Astrocyte (in vitro differentiated cells and primary cell): Measurements from ENCODE around the gene NCAM1. TPM values are rescaled to one million over a fixed set of nuclear protein-coding genes. Genes with fewer than 3 reads are reported as not detected.
A peak's percentile ranks its signal among the peaks of the same experiment; 100 is the strongest.

ENCODE experiments used
- DNase-seq: peaks from one replicate; pipeline ENCODE4 v3.0.0-alpha.2; 2010; ENCODE audit warnings: low read depth
- FAIRE-seq: peaks from 2 replicates; lab custom pipeline; 2011; peaks lifted over from hg19 to GRCh38; lab: Jason Lieb, UNC
- H2AFZ ChIP-seq: 2 replicates; pipeline ENCODE4 v1.6.0; 2012; ENCODE audit warnings: low read depth, low read length, inconsistent platforms
- H3K27ac ChIP-seq: 2 replicates; pipeline ENCODE4 v1.5.1; 2011; ENCODE audit warnings: low read depth, low read length, inconsistent platforms
- H3K27me3 ChIP-seq: 2 replicates; pipeline ENCODE4 v1.6.0; 2011; ENCODE audit warnings: low read length, inconsistent platforms; ENCODE audit not compliant: insufficient read depth
- H3K36me3 ChIP-seq: 2 replicates; pipeline ENCODE4 v1.5.1; 2011; ENCODE audit warnings: low read length, inconsistent platforms; ENCODE audit not compliant: insufficient read depth
- H3K4me1 ChIP-seq: 2 replicates; pipeline ENCODE4 v1.5.1; 2011; ENCODE audit warnings: low read length, inconsistent platforms; ENCODE audit not compliant: insufficient read depth
- H3K4me2 ChIP-seq: 2 replicates; pipeline ENCODE4 v1.6.0; 2012; ENCODE audit warnings: low read length, inconsistent platforms
- H3K4me3 ChIP-seq: 2 replicates; pipeline ENCODE4 v1.5.1; 2011; ENCODE audit warnings: low read depth, mild to moderate bottlenecking, low read length, inconsistent platforms; ENCODE audit not compliant: insufficient read depth
- H3K79me2 ChIP-seq: 2 replicates; pipeline ENCODE4 v1.6.0; 2012; ENCODE audit warnings: mild to moderate bottlenecking, low read length, inconsistent platforms; ENCODE audit not compliant: insufficient read depth
- H3K9ac ChIP-seq: 2 replicates; pipeline ENCODE4 v1.6.0; 2012; ENCODE audit warnings: mild to moderate bottlenecking, low read length, inconsistent platforms
- H3K9me3 ChIP-seq: 2 replicates; pipeline ENCODE4 v1.5.1; 2012; ENCODE audit warnings: low read depth, mild to moderate bottlenecking, low read length, inconsistent platforms; ENCODE audit not compliant: insufficient read depth
- H4K20me1 ChIP-seq: 2 replicates; pipeline ENCODE4 v1.6.0; 2012; ENCODE audit warnings: low read length, inconsistent platforms; ENCODE audit not compliant: insufficient read depth
- H3K27ac Mint-ChIP-seq: one replicate; pipeline ENCODE4 v1.8.0; 2021; ENCODE audit warnings: mild to moderate bottlenecking, mixed read lengths; ENCODE audit not compliant: unreplicated experiment
- H3K27me3 Mint-ChIP-seq: one replicate; pipeline ENCODE4 v1.8.0; 2021; ENCODE audit warnings: low read depth, mixed read lengths; ENCODE audit not compliant: unreplicated experiment
- H3K36me3 Mint-ChIP-seq: one replicate; pipeline ENCODE4 v1.8.0; 2021; ENCODE audit warnings: low read depth, mixed read lengths; ENCODE audit not compliant: unreplicated experiment
- H3K4me1 Mint-ChIP-seq: one replicate; pipeline ENCODE4 v1.8.0; 2021; ENCODE audit warnings: low read depth, mixed read lengths; ENCODE audit not compliant: unreplicated experiment
- H3K4me3 Mint-ChIP-seq: one replicate; pipeline ENCODE4 v1.8.0; 2021; ENCODE audit warnings: mild to moderate bottlenecking, moderate library complexity, mixed read lengths; ENCODE audit not compliant: unreplicated experiment
- H3K9me3 Mint-ChIP-seq: one replicate; pipeline ENCODE4 v1.8.0; 2021; ENCODE audit warnings: mild to moderate bottlenecking, mixed read lengths; ENCODE audit not compliant: unreplicated experiment
- CTCF ChIP-seq: IDR thresholded peaks from 2 replicates; pipeline ENCODE4 v1.5.1; 2011; ENCODE audit warnings: low read depth, mild to moderate bottlenecking, inconsistent platforms, low read length, moderate library complexity; ENCODE audit not compliant: insufficient read depth
- EZH2 ChIP-seq: IDR thresholded peaks from 2 replicates; pipeline ENCODE4 v1.6.1; 2012; ENCODE audit warnings: mild to moderate bottlenecking, low read length, inconsistent platforms; ENCODE audit not compliant: insufficient read depth
- total RNA-seq: library from RNA; stranded (reverse); gene quantifications from 2 replicates; pipeline ENCODE4 v1.2.1, GENCODE V29; 2021

The NCAM1 gene
- total RNA-seq, 1 donor from 2014 or later = 17.4 TPM

GRCh38 chr11:113082341-113082955 is 121.2 kb downstream of the NCAM1 start:
- Histone ChIP-seq H3K4me1 (no peaks in the 10 kb centered on the region), H3K4me3 (no peak overlapping the region), H3K9me3 (no peaks in the 10 kb centered on the region), H3K36me3 (no peaks in the 10 kb centered on the region), H3K27me3 (no peaks in the 10 kb centered on the region), H3K4me2 (peak overlapping the region; percentile 16), H2AFZ (no peak overlapping the region), H4K20me1 (no peaks in the 10 kb centered on the region), H3K79me2 (no peaks in the 10 kb centered on the region), H3K27ac (no peak overlapping the region), H3K9ac (no peak overlapping the region)
- Mint-ChIP-seq H3K36me3 (no peaks in the 10 kb centered on the region), H3K27ac (no peak overlapping the region), H3K9me3 (peaks cover 1% of the 10 kb centered on the region), H3K4me3 (no peak overlapping the region), H3K4me1 (no peaks in the 10 kb centered on the region), H3K27me3 (peaks cover 14% of the 10 kb centered on the region)
- no peak for DNase-seq
- FAIRE-seq = no peak
- no peak for TF ChIP-seq CTCF
- TF ChIP-seq EZH2 = no peak

- Histone ChIP-seq H3K4me3 (no peak overlapping the region), H3K9ac (no peak overlapping the region), H3K79me2 (no peaks in the 10 kb centered on the region), H3K9me3 (no peaks in the 10 kb centered on the region), H4K20me1 (no peaks in the 10 kb centered on the region), H3K36me3 (no peaks in the 10 kb centered on the region), H3K27ac (no peak overlapping the region), H3K4me1 (no peaks in the 10 kb centered on the region), H2AFZ (no peak overlapping the region), H3K4me2 (no peak overlapping the region), H3K27me3 (no peaks in the 10 kb centered on the region)
- Mint-ChIP-seq H3K36me3 (no peaks in the 10 kb centered on the region), H3K4me1 (no peaks in the 10 kb centered on the region), H3K4me3 (no peak overlapping the region), H3K27ac (no peak overlapping the region), H3K9me3 (peaks cover 1% of the 10 kb centered on the region), H3K27me3 (peaks cover 14% of the 10 kb centered on the region)
- FAIRE-seq (no peak), DNase-seq (no peak)
- TF ChIP-seq EZH2 (no peak), CTCF (no peak)
These were observed 122.4 kb downstream of the NCAM1 start for GRCh38 chr11:113083571-113083970.

GRCh38 chr11:113084297-113084696 is 123.1 kb downstream of the NCAM1 start:
- Histone ChIP-seq H4K20me1 (no peaks in the 10 kb centered on the region), H3K36me3 (no peaks in the 10 kb centered on the region), H3K9me3 (no peaks in the 10 kb centered on the region), H3K27ac (no peak overlapping the region), H3K4me1 (no peaks in the 10 kb centered on the region), H3K9ac (no peak overlapping the region), H3K4me2 (no peak overlapping the region), H3K27me3 (no peaks in the 10 kb centered on the region), H2AFZ (no peak overlapping the region), H3K79me2 (no peaks in the 10 kb centered on the region), H3K4me3 (no peak overlapping the region)
- Mint-ChIP-seq H3K4me3 (no peak overlapping the region), H3K27me3 (peaks cover 14% of the 10 kb centered on the region), H3K9me3 (no peaks in the 10 kb centered on the region), H3K27ac (no peak overlapping the region), H3K4me1 (no peaks in the 10 kb centered on the region), H3K36me3 (no peaks in the 10 kb centered on the region)
- FAIRE-seq = no peak
- no peak for DNase-seq
- TF ChIP-seq EZH2 = no peak
- TF ChIP-seq CTCF = no peak
